H1 (cell line): ENCODE data around the gene TPPP2. TPM values are rescaled to one million over a fixed set of nuclear protein-coding genes. Genes with fewer than 3 reads are reported as not detected.

ENCODE experiments used
- CTCF ChIA-PET: fragments of 300-600 bp; sonication (Branson Sonifier 250); formaldehyde crosslinking; loops from one replicate; lab custom pipeline; 2021; ENCODE audit not compliant: partially characterized antibody; lab: Charles Lee
- POLR2A ChIA-PET: fragments of 300-600 bp; sonication (Branson Sonifier 250); formaldehyde crosslinking; loops from one replicate; lab custom pipeline; 2021; ENCODE audit warnings: inconsistent platforms; ENCODE audit not compliant: partially characterized antibody; lab: Charles Lee
- DNase-seq, 2 experiments: peaks; one replicate each; pipeline versions ENCODE4 v3.0.0 to v3.0.0-alpha.2; 2010 to 2022; ENCODE audit warnings: low spot score in 2 of 2, low read depth in 1 of 2, mixed read lengths in 1 of 2
- FAIRE-seq: peaks from 2 replicates; lab custom pipeline; 2011; peaks lifted over from hg19 to GRCh38; lab: Jason Lieb, UNC
- H2AFZ ChIP-seq: 2 replicates; pipeline ENCODE4 v1.8.1; 2012; ENCODE audit warnings: low read length, inconsistent platforms
- H2AK5ac ChIP-seq: 2 replicates; pipeline ENCODE4 v1.6.1; 2013; ENCODE audit warnings: low read depth, low read length
- H2BK120ac ChIP-seq: replicated peaks from 2 replicates; pipeline ENCODE3; 2013; ENCODE audit warnings: low read depth, low read length, inconsistent platforms
- H2BK12ac ChIP-seq: 2 replicates; pipeline ENCODE4 v1.6.1; 2013; ENCODE audit warnings: low read depth, low read length
- H2BK15ac ChIP-seq: 2 replicates; pipeline ENCODE4 v1.6.1; 2013; ENCODE audit warnings: low read length
- H2BK20ac ChIP-seq: 2 replicates; pipeline ENCODE4 v1.6.1; 2013; ENCODE audit warnings: low read length
- H2BK5ac ChIP-seq: 2 replicates; pipeline ENCODE4 v1.6.1; 2013; ENCODE audit warnings: low read depth, low read length
- H3K14ac ChIP-seq: 2 replicates; pipeline ENCODE4 v1.6.1; 2013; ENCODE audit warnings: inconsistent platforms; ENCODE audit not compliant: insufficient read length
- H3K18ac ChIP-seq: 2 replicates; pipeline ENCODE4 v1.6.1; 2013; ENCODE audit warnings: low read length; ENCODE audit errors: extremely low read depth
- H3K23ac ChIP-seq: 2 replicates; pipeline ENCODE4 v1.6.1; 2013; ENCODE audit warnings: inconsistent platforms; ENCODE audit not compliant: insufficient read length
- H3K23me2 ChIP-seq: 2 replicates; pipeline ENCODE4 v1.6.1; 2013; ENCODE audit warnings: low read depth, low read length
- H3K27ac ChIP-seq: 2 replicates; pipeline ENCODE4 v1.6.1; 2011; ENCODE audit warnings: low read depth, low read length, inconsistent platforms
- H3K27me3 ChIP-seq, 4 experiments: replicated peaks in 1 of 4; 1 replicate in 1 of 4; 2 replicates in 3 of 4; pipeline versions ENCODE4 v1.6.1 to v1.8.1; 2011 to 2013; ENCODE audit warnings: low read length in 3 of 4, mild to moderate bottlenecking in 3 of 4, inconsistent platforms in 2 of 4, mixed read lengths in 2 of 4, moderate library complexity in 1 of 4; ENCODE audit not compliant: control insufficient read depth in 3 of 4, insufficient read depth in 3 of 4; ENCODE audit errors: extremely low read depth in 1 of 4
- H3K36me3 ChIP-seq, 4 experiments: 2 replicates each; pipeline versions ENCODE4 v1.6.1 to v1.8.1; 2011 to 2013; ENCODE audit warnings: mild to moderate bottlenecking in 4 of 4, low read length in 3 of 4, moderate library complexity in 2 of 4, control low read depth in 1 of 4, inconsistent platforms in 1 of 4; ENCODE audit not compliant: insufficient read depth in 4 of 4, control insufficient read depth in 2 of 4
- H3K4ac ChIP-seq: replicated peaks from 2 replicates; pipeline ENCODE3; 2013; ENCODE audit warnings: low read length, low read depth, mixed read lengths, inconsistent platforms; ENCODE audit not compliant: insufficient read length
- H3K4me1 ChIP-seq, 4 experiments: replicated peaks in 1 of 4; 1 replicate in 1 of 4; 2 replicates in 3 of 4; pipeline versions ENCODE4 v1.6.1 to v1.8.1; 2011 to 2013; ENCODE audit warnings: low read length in 3 of 4, inconsistent platforms in 2 of 4, mixed read lengths in 1 of 4; ENCODE audit not compliant: insufficient read depth in 4 of 4, control insufficient read depth in 3 of 4
- H3K4me2 ChIP-seq, 2 experiments: 2 replicates each; pipeline versions ENCODE4 v1.6.1 to v1.8.1; 2011 to 2013; ENCODE audit warnings: low read depth in 2 of 2, low read length in 2 of 2, control low read depth in 1 of 2, inconsistent platforms in 1 of 2, mild to moderate bottlenecking in 1 of 2; ENCODE audit not compliant: insufficient read depth in 1 of 2
- H3K4me3 ChIP-seq, 4 experiments: fragments of 200-600, 300-600 bp in 1 of 4; sonication (generic), shearing (Covaris generic), sonication (Bioruptor Twin) in 1 of 4; 2 replicates each; pipeline versions ENCODE4 v1.5.1 to v1.8.1; 2011 to 2016; ENCODE audit warnings: low read length in 4 of 4, low read depth in 3 of 4, control low read depth in 2 of 4, inconsistent platforms in 2 of 4, mild to moderate bottlenecking in 2 of 4, mixed read lengths in 1 of 4, moderate library complexity in 1 of 4; ENCODE audit not compliant: insufficient read depth in 2 of 4; ENCODE audit errors: extremely low read depth in 1 of 4
- H3K56ac ChIP-seq: replicated peaks from 2 replicates; pipeline ENCODE3; 2013; ENCODE audit warnings: low read depth, mild to moderate bottlenecking, mixed read lengths, low read length, inconsistent platforms; ENCODE audit not compliant: insufficient read length
- H3K79me1 ChIP-seq: 2 replicates; pipeline ENCODE4 v1.6.1; 2013; ENCODE audit warnings: low read depth, low read length, control low read depth
- H3K79me2 ChIP-seq, 2 experiments: 2 replicates each; pipeline versions ENCODE4 v1.6.1 to v1.8.1; 2012 to 2013; ENCODE audit warnings: low read length in 2 of 2, mild to moderate bottlenecking in 2 of 2, inconsistent platforms in 1 of 2; ENCODE audit not compliant: insufficient read depth in 2 of 2, control insufficient read depth in 1 of 2
- H3K9ac ChIP-seq, 4 experiments: replicated peaks in 1 of 4; 1 replicate in 1 of 4; 2 replicates in 3 of 4; pipeline versions ENCODE4 v1.6.1 to v1.8.1; 2011 to 2013; ENCODE audit warnings: low read depth in 3 of 4, low read length in 3 of 4, control low read depth in 2 of 4, mild to moderate bottlenecking in 2 of 4, moderate library complexity in 2 of 4, inconsistent platforms in 1 of 4; ENCODE audit errors: extremely low read depth in 1 of 4
- H3K9me3 ChIP-seq, 2 experiments: 2 replicates each; pipeline versions ENCODE4 v1.6.1 to v1.8.1; 2012 to 2013; ENCODE audit warnings: mild to moderate bottlenecking in 2 of 2, moderate library complexity in 2 of 2, control low read depth in 1 of 2, inconsistent platforms in 1 of 2, low read depth in 1 of 2, low read length in 1 of 2, mixed read lengths in 1 of 2; ENCODE audit not compliant: insufficient read depth in 2 of 2
- H4K20me1 ChIP-seq, 2 experiments: replicated peaks in 1 of 2; 2 replicates each; pipeline versions ENCODE3 to v1.8.1; 2011 to 2013; ENCODE audit warnings: inconsistent platforms in 2 of 2, low read length in 2 of 2, mild to moderate bottlenecking in 1 of 2; ENCODE audit not compliant: insufficient read depth in 2 of 2, control insufficient read depth in 1 of 2
- H4K5ac ChIP-seq: 2 replicates; pipeline ENCODE4 v1.6.1; 2013; ENCODE audit warnings: low read length, low read depth, mixed read lengths, inconsistent platforms; ENCODE audit not compliant: insufficient read length
- H4K8ac ChIP-seq: 2 replicates; pipeline ENCODE4 v1.8.0; 2013; ENCODE audit warnings: mild to moderate bottlenecking, moderate library complexity, low read length, inconsistent platforms; ENCODE audit not compliant: insufficient read depth; ENCODE audit errors: extremely low read depth
- H4K91ac ChIP-seq: replicated peaks from 2 replicates; pipeline ENCODE3; 2013; ENCODE audit warnings: low read length, mixed read lengths, inconsistent platforms; ENCODE audit not compliant: insufficient read length
- BRCA1 ChIP-seq: IDR thresholded peaks from 2 replicates; pipeline ENCODE4 v1.6.1; 2012; ENCODE audit warnings: low read depth, low read length, improper control_type of control experiment
- CEBPB ChIP-seq: IDR thresholded peaks from 2 replicates; pipeline ENCODE4 v1.6.1; 2012; ENCODE audit warnings: low read depth, low read length
- CHD1 ChIP-seq: IDR thresholded peaks from 2 replicates; pipeline ENCODE4 v1.6.1; 2012; ENCODE audit warnings: low read depth, low read length, improper control_type of control experiment
- NRF1 ChIP-seq: IDR thresholded peaks from 2 replicates; pipeline ENCODE4 v1.6.1; 2011; ENCODE audit warnings: mild to moderate bottlenecking, low read depth, low read length, improper control_type of control experiment
- PHF8 ChIP-seq: fragments of 200-600 bp; sonication (generic); conservative IDR thresholded peaks from 2 replicates; pipeline ENCODE4 v1.7.1; 2012; ENCODE audit warnings: low read depth, mild to moderate bottlenecking, inconsistent platforms, low read length, moderate library complexity
- TBP ChIP-seq: IDR thresholded peaks from 2 replicates; pipeline ENCODE4 v1.6.1; 2011; ENCODE audit warnings: low read depth, low read length, improper control_type of control experiment
- TEAD4 ChIP-seq: IDR thresholded peaks from 2 replicates; pipeline ENCODE4 v1.6.1; 2012; ENCODE audit warnings: low read depth, low read length, inconsistent platforms, mixed read lengths
- YY1 ChIP-seq: IDR thresholded peaks from 2 replicates; pipeline ENCODE4 v1.6.1; 2011; ENCODE audit warnings: low read depth, mild to moderate bottlenecking, low read length
- WGBS, 2 experiments: shearing (Covaris generic) in 1 of 2; methylation state at CpG; one replicate each; pipeline versions ENCODE4 v1.1.6 to v1.1.7; 2013 to 2015; ENCODE audit warnings: low lambda C conversion rate in 2 of 2, mixed read lengths in 2 of 2, inconsistent platforms in 1 of 2, low coverage in 1 of 2, missing lambda C conversion rate in 1 of 2; ENCODE audit not compliant: insufficient replicate concordance in 2 of 2, insufficient coverage in 1 of 2, insufficient read length in 1 of 2; ENCODE audit errors: extremely low coverage in 1 of 2, missing lambda C conversion rate in 1 of 2; 5-methylcytosine and 5-hydroxymethylcytosine counted together
- polyA plus RNA-seq, 7 experiments: library from polyadenylated mRNA; depleted of rRNA in 3 of 7; stranded (reverse) in 5 of 7; unstranded in 2 of 7; fragments of >200 nt in 5 of 7; fragments of 200-250 nt in 2 of 7; gene quantifications; 1 replicate in 5 of 7; 2 replicates in 1 of 7; 4 replicates in 1 of 7; pipeline versions ENCODE4 v1.2.1 to v1.2.3, GENCODE V29; 2011 to 2013; ENCODE audit warnings: missing spikeins in 2 of 7, mixed read lengths in 2 of 7
- total RNA-seq: library from RNA; stranded (reverse); fragmentation: NEBNext Ultra II Directional; extraction: Animal tissue kit (Norgen Biotek cat#: 25700); gene quantifications from 2 replicates; pipeline ENCODE4 v1.2.1, GENCODE V29; 2021
- TF ChIP-seq, protein P1 (sequence below): IDR thresholded peaks from 2 replicates; pipeline ENCODE4 v1.6.1; 2011; ENCODE audit warnings: low read length, improper control_type of control experiment

The TPPP2 gene
- total and polyA plus RNA-seq, 2 of the 8 experiments (the other 6 are each of a cell fraction or from before 2014, with no cell fraction given) = not detected

DNA sequence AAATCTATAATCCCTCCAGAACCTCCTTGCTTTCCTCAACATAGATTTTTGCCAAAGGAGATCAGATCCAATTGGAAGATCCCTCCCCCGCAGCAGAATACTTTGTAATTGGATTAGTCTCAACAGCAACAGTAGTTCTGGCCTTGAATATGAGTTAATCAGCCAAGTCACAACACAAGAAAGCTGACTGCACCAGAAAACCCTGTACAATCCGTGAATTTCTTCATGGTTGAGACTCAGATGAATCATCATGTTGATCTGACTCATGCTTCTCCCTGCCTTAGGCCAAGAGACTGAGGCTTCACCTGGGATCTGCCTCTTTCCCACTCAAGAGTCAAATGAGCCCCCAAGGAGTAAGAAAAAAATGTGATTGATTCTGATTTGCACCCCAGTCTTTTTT is 43.2 kb upstream of the TPPP2 start:
- CTCF ChIA-PET = interaction anchor here (1.6 kb wide), 1 partner anchor 15 kb away, joined by 3 read pairs; no protein-coding TSS in a partner anchor
- WGBS, 2 experiments = 73% methylated on average over 2 of the region's 2 CpGs; no CpG with 5 or more reads in 1 of the 2 experiments
- Histone ChIP-seq H2BK12ac (no peak overlapping the region), H3K4ac (no peak overlapping the region), H3K4me3 (no peak overlapping the region), H3K14ac (no peak overlapping the region), H3K18ac (no peak overlapping the region), H3K9me3 (no peaks in the 10 kb centered on the region), H4K20me1 (peaks cover 0 to 3% of the 10 kb centered on the region in 2 experiments), H2BK120ac (no peak overlapping the region), H3K56ac (no peak overlapping the region), H3K4me2 (no peak overlapping the region), H2BK5ac (no peak overlapping the region), H3K36me3 (peaks cover 0 to under 1% (median 0%) of the 10 kb centered on the region in 4 experiments; a peak in 2 of 8 replicates), H3K23me2 (peaks cover 4% of the 10 kb centered on the region; the same call in 1 of the 2 replicates), H3K27ac (no peak overlapping the region), H2AK5ac (no peak overlapping the region), H3K4me1 (peaks cover 2 to 4% (median 4%) of the 10 kb centered on the region in 4 experiments; a peak in 3 of 7 replicates), H3K79me2 (peaks cover 0 to 18% of the 10 kb centered on the region in 2 experiments; a peak in 2 of 4 replicates), H3K79me1 (no peaks in the 10 kb centered on the region), H4K91ac (no peak overlapping the region), H4K5ac (no peak overlapping the region), H3K23ac (no peak overlapping the region), H2BK20ac (no peak overlapping the region), H3K9ac (no peak overlapping the region), H2BK15ac (no peak overlapping the region), H3K27me3 (no peaks in the 10 kb centered on the region; a peak in 1 of 7 replicates), H4K8ac (no peak overlapping the region), H2AFZ (no peak overlapping the region)
- POLR2A ChIA-PET = no interaction called here
- FAIRE-seq (no peak), DNase-seq (no peak)
- TF ChIP-seq PHF8 = no peak
- TF ChIP-seq CEBPB = no peak
- no peak for TF ChIP-seq BRCA1
- TF ChIP-seq, protein P1, sequence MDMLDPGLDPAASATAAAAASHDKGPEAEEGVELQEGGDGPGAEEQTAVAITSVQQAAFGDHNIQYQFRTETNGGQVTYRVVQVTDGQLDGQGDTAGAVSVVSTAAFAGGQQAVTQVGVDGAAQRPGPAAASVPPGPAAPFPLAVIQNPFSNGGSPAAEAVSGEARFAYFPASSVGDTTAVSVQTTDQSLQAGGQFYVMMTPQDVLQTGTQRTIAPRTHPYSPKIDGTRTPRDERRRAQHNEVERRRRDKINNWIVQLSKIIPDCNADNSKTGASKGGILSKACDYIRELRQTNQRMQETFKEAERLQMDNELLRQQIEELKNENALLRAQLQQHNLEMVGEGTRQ = no peak
- no peak for TF ChIP-seq NRF1
- no peak for TF ChIP-seq CHD1
- TF ChIP-seq YY1 = no peak
- no peak for TF ChIP-seq TEAD4
- TF ChIP-seq TBP = no peak
